ENCODE results near the gene SDF2.

DNA sequence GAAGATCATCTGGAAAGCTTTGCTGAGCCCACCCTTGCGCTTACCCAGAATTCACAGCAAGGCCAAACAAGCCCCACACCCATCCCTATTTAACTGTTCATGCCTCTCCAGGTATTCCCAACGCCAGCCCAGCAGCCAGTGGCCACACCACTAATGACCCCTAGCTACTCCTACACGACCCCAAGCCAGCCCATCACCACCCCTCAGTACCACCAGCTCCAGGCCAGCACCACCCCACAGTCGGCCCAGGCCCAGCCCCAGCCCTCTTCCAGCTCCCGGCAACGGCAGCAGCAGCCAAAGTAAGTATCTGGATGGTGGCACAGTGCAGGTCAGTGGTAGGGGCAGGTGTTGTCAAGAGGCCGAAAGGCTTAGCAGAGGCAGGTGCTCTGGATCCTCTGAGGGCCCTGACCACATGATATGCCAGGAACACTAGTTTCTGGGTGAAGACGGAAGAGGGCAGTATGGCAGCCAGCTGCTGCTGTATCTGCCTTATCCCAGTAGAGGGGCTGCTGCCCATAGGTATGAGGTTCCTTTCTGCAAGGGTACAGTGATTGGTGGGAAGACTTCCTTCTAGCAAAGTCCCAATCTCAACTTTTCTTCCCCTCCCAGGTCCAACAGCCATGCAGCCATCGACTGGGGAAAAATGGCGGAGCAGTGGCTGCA lies 39.3 kb upstream of the SDF2 start:
- TF ChIP-seq POLR2A (IDR thresholded peaks at IDR 0.05) (no peak), EP300 (IDR thresholded peaks at IDR 0.05) (no peak)
- TF ChIP-seq, protein P1, sequence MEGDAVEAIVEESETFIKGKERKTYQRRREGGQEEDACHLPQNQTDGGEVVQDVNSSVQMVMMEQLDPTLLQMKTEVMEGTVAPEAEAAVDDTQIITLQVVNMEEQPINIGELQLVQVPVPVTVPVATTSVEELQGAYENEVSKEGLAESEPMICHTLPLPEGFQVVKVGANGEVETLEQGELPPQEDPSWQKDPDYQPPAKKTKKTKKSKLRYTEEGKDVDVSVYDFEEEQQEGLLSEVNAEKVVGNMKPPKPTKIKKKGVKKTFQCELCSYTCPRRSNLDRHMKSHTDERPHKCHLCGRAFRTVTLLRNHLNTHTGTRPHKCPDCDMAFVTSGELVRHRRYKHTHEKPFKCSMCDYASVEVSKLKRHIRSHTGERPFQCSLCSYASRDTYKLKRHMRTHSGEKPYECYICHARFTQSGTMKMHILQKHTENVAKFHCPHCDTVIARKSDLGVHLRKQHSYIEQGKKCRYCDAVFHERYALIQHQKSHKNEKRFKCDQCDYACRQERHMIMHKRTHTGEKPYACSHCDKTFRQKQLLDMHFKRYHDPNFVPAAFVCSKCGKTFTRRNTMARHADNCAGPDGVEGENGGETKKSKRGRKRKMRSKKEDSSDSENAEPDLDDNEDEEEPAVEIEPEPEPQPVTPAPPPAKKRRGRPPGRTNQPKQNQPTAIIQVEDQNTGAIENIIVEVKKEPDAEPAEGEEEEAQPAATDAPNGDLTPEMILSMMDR (IDR thresholded peaks at IDR 0.05): no peak
